GM12878 (cell line): ENCODE data around the gene IFNAR1. TPM values are rescaled to one million over a fixed set of nuclear protein-coding genes. Genes with fewer than 3 reads are reported as not detected.

ENCODE experiments used
- BCL3 ChIP-seq: IDR thresholded peaks from 2 replicates; pipeline ENCODE4 v1.6.1; 2011; ENCODE audit warnings: borderline replicate concordance, low read depth, mild to moderate bottlenecking, moderate library complexity, low read length; ENCODE audit not compliant: insufficient read depth, poor library complexity, severe bottlenecking
- CEBPB ChIP-seq, 2 experiments: fragments of 150-350 bp in 1 of 2; IDR thresholded peaks; 2 replicates each; pipeline ENCODE4 v1.6.1; 2012 to 2014; ENCODE audit warnings: low read depth in 2 of 2, low read length in 2 of 2, borderline replicate concordance in 1 of 2, inconsistent platforms in 1 of 2
- KAT2A ChIP-seq: conservative IDR thresholded peaks from 2 replicates; pipeline ENCODE4 v1.6.1; 2011; ENCODE audit warnings: low read depth, low read length; ENCODE audit not compliant: control insufficient read depth
- NFXL1 ChIP-seq: fragments of 450-650 bp; IDR thresholded peaks from 2 replicates; pipeline ENCODE4 v1.6.1; 2017; ENCODE audit warnings: antibody characterized with exemption, mild to moderate bottlenecking, borderline replicate concordance
- NFYB ChIP-seq: IDR thresholded peaks from 2 replicates; pipeline ENCODE4 v1.6.1; 2011; ENCODE audit warnings: low read depth, mild to moderate bottlenecking, low read length, improper control_type of control experiment, moderate library complexity; ENCODE audit not compliant: insufficient read depth
- NR2F1 ChIP-seq: fragments of 450-650 bp; conservative IDR thresholded peaks from 2 replicates; pipeline ENCODE4 v1.6.1; 2017; ENCODE audit warnings: mild to moderate bottlenecking
- SIN3A ChIP-seq: IDR thresholded peaks from 2 replicates; pipeline ENCODE4 v1.6.1; 2012; ENCODE audit warnings: low read depth, low read length, improper control_type of control experiment
- TCF12 ChIP-seq: IDR thresholded peaks from 2 replicates; pipeline ENCODE4 v1.6.1; 2011; ENCODE audit warnings: low read depth, mild to moderate bottlenecking, low read length
- ZNF207 ChIP-seq: fragments of 450-650 bp; IDR thresholded peaks from 2 replicates; pipeline ENCODE4 v1.6.1; 2014; ENCODE audit warnings: antibody characterized with exemption, mild to moderate bottlenecking, borderline replicate concordance
- polyA plus RNA-seq, 11 experiments: library from polyadenylated mRNA; depleted of rRNA in 4 of 11; unstranded in 6 of 11; stranded (reverse) in 5 of 11; fragments of >200 nt; fragmentation: Nextera tagmentation in 4 of 11; fragmentation: Illumina TruSeq in 1 of 11; extraction: Ambion mirVana in 4 of 11; extraction: Trizol in 1 of 11; gene quantifications; 1 replicate in 1 of 11; 2 replicates in 10 of 11; pipeline versions ENCODE4 v1.2.1 to v1.2.3, GENCODE V29; 2011 to 2016; ENCODE audit warnings: inconsistent platforms in 2 of 11, missing spikeins in 2 of 11, low read depth in 1 of 11
- total RNA-seq, 4 experiments: library from RNA; depleted of rRNA in 3 of 4; stranded (reverse); fragments of >200 nt in 3 of 4; fragmentation: Illumina TruSeq in 1 of 4; extraction: Trizol in 1 of 4; gene quantifications; 2 replicates each; pipeline versions ENCODE4 v1.2.1 to v1.2.3, GENCODE V29; 2013 to 2021
- TF ChIP-seq, protein P1 (sequence below): IDR thresholded peaks from 2 replicates; pipeline ENCODE4 v1.6.1; 2012; ENCODE audit warnings: improper control_type of control experiment, low read depth, low read length; ENCODE audit not compliant: insufficient replicate concordance
- TF ChIP-seq, protein P2 (sequence below): fragments of 450-650 bp; IDR thresholded peaks from 2 replicates; pipeline ENCODE4 v1.6.1; 2017; ENCODE audit warnings: mild to moderate bottlenecking, moderate library complexity

IFNAR1 gene
- total and polyA plus RNA-seq, 10 of the 15 experiments (the other 5 are each of a cell fraction or from before 2014, with no cell fraction given): 12.0 to 62.4 (median 24.6) TPM

DNA sequence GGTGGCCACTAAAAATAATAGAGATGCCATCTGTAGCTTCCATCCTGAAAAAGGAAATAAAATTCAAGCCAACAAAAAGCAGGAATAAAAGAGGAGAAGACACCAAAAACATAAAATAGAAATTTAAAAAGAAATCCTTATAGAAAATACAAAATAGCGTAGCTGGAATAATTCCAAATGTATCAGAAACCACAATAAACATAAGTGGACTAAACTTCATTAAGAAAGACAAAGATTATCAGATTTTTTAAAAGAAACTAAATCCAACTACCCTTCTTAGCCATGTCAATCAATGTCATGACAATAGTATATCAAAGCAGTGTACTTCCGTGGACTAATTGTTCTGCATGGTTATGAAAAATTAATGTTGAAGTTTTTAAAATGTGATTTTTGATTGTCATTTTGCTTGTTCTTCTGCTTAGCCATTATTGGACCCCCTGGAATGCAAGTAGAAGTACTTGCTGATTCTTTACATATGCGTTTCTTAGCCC lies 45.4 kb upstream of the IFNAR1 start (continued):
- TF ChIP-seq, protein P1, sequence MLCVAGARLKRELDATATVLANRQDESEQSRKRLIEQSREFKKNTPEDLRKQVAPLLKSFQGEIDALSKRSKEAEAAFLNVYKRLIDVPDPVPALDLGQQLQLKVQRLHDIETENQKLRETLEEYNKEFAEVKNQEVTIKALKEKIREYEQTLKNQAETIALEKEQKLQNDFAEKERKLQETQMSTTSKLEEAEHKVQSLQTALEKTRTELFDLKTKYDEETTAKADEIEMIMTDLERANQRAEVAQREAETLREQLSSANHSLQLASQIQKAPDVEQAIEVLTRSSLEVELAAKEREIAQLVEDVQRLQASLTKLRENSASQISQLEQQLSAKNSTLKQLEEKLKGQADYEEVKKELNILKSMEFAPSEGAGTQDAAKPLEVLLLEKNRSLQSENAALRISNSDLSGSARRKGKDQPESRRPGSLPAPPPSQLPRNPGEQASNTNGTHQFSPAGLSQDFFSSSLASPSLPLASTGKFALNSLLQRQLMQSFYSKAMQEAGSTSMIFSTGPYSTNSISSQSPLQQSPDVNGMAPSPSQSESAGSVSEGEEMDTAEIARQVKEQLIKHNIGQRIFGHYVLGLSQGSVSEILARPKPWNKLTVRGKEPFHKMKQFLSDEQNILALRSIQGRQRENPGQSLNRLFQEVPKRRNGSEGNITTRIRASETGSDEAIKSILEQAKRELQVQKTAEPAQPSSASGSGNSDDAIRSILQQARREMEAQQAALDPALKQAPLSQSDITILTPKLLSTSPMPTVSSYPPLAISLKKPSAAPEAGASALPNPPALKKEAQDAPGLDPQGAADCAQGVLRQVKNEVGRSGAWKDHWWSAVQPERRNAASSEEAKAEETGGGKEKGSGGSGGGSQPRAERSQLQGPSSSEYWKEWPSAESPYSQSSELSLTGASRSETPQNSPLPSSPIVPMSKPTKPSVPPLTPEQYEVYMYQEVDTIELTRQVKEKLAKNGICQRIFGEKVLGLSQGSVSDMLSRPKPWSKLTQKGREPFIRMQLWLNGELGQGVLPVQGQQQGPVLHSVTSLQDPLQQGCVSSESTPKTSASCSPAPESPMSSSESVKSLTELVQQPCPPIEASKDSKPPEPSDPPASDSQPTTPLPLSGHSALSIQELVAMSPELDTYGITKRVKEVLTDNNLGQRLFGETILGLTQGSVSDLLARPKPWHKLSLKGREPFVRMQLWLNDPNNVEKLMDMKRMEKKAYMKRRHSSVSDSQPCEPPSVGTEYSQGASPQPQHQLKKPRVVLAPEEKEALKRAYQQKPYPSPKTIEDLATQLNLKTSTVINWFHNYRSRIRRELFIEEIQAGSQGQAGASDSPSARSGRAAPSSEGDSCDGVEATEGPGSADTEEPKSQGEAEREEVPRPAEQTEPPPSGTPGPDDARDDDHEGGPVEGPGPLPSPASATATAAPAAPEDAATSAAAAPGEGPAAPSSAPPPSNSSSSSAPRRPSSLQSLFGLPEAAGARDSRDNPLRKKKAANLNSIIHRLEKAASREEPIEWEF: no peak
- TF ChIP-seq, protein P2, sequence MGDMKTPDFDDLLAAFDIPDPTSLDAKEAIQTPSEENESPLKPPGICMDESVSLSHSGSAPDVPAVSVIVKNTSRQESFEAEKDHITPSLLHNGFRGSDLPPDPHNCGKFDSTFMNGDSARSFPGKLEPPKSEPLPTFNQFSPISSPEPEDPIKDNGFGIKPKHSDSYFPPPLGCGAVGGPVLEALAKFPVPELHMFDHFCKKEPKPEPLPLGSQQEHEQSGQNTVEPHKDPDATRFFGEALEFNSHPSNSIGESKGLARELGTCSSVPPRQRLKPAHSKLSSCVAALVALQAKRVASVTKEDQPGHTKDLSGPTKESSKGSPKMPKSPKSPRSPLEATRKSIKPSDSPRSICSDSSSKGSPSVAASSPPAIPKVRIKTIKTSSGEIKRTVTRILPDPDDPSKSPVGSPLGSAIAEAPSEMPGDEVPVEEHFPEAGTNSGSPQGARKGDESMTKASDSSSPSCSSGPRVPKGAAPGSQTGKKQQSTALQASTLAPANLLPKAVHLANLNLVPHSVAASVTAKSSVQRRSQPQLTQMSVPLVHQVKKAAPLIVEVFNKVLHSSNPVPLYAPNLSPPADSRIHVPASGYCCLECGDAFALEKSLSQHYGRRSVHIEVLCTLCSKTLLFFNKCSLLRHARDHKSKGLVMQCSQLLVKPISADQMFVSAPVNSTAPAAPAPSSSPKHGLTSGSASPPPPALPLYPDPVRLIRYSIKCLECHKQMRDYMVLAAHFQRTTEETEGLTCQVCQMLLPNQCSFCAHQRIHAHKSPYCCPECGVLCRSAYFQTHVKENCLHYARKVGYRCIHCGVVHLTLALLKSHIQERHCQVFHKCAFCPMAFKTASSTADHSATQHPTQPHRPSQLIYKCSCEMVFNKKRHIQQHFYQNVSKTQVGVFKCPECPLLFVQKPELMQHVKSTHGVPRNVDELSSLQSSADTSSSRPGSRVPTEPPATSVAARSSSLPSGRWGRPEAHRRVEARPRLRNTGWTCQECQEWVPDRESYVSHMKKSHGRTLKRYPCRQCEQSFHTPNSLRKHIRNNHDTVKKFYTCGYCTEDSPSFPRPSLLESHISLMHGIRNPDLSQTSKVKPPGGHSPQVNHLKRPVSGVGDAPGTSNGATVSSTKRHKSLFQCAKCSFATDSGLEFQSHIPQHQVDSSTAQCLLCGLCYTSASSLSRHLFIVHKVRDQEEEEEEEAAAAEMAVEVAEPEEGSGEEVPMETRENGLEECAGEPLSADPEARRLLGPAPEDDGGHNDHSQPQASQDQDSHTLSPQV: no peak
- TF ChIP-seq TCF12: no peak
- no peak for TF ChIP-seq BCL3
- no peak for TF ChIP-seq NFYB
- TF ChIP-seq CEBPB (IDR thresholded peaks at IDR 0.05; ENCODE audit: borderline replicate concordance in 1 of 2, low read depth in 2 of 2, low read length in 2 of 2): no peak
- TF ChIP-seq KAT2A: no peak
- no peak for TF ChIP-seq ZNF207
- no peak for TF ChIP-seq NFXL1
- no peak for TF ChIP-seq SIN3A
- TF ChIP-seq NR2F1: no peak
